SU-DHL-6 (cell line): ENCODE measurements around the gene LRP1.

Experiments used
- EZH2phosphoT487 ChIP-seq: fragments of 200-600 bp; sonication (generic), shearing (Covaris generic); conservative IDR thresholded peaks from 2 replicates; pipeline ENCODE4 v1.6.1; 2018; ENCODE audit warnings: mild to moderate bottlenecking, antibody characterized with exemption, low read length, moderate library complexity, mixed read lengths
- TF ChIP-seq, protein P1 (sequence below): fragments of 200-600 bp; sonication (generic); IDR thresholded peaks from one replicate; pipeline ENCODE4 v1.5.1; 2017; ENCODE audit warnings: antibody characterized with exemption, mild to moderate bottlenecking, low read length, moderate library complexity; ENCODE audit not compliant: insufficient read depth, poor library complexity, severe bottlenecking

DNA sequence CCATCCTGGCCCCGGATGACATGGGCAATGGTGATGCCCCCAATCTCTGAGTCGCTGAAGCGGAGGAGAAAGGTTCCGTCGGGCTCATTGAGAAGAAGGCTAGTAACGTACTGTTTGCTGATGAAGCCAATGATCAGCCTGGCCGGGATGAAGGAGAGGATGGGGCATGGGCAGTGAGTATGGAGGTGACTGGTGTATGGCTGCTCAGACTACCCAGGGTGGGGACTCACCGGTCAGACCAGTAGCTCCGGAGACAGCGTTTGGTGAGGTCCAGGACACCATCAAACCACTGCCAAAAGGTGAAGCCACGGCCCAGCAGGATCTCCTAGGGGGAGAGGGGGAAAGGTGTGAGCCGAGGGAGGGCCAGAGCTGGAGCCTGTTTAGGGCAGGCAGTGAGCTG is 28.5 kb upstream of the LRP1 start:
- TF ChIP-seq, protein P1, sequence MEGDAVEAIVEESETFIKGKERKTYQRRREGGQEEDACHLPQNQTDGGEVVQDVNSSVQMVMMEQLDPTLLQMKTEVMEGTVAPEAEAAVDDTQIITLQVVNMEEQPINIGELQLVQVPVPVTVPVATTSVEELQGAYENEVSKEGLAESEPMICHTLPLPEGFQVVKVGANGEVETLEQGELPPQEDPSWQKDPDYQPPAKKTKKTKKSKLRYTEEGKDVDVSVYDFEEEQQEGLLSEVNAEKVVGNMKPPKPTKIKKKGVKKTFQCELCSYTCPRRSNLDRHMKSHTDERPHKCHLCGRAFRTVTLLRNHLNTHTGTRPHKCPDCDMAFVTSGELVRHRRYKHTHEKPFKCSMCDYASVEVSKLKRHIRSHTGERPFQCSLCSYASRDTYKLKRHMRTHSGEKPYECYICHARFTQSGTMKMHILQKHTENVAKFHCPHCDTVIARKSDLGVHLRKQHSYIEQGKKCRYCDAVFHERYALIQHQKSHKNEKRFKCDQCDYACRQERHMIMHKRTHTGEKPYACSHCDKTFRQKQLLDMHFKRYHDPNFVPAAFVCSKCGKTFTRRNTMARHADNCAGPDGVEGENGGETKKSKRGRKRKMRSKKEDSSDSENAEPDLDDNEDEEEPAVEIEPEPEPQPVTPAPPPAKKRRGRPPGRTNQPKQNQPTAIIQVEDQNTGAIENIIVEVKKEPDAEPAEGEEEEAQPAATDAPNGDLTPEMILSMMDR, result no peak
- no peak for TF ChIP-seq EZH2phosphoT487
